ENCODE results near the gene MOCS3. TPM values are rescaled to one million over a fixed set of nuclear protein-coding genes. Genes with fewer than 3 reads are reported as not detected.

MOCS3 gene
- total RNA-seq, 1 donor from 2014 or later: 7.4 TPM

- H3K4me1 Mint-ChIP-seq (ENCODE audit: unreplicated experiment): peaks cover 61% of the 10 kb centered on the region
- no peak for DNase-seq (ENCODE audit: extremely low spot score, unreplicated experiment)
- TF ChIP-seq CTCF (conservative IDR thresholded peaks at IDR 0.05): no peak
- no peak overlapping the region for H3K4me3 Mint-ChIP-seq
- peaks cover 20% of the 10 kb centered on the region for H3K36me3 Mint-ChIP-seq
- no peaks in the 10 kb centered on the region for H3K27me3 Mint-ChIP-seq
- H3K27ac Mint-ChIP-seq: peak overlapping the region; percentile 16
- no peaks in the 10 kb centered on the region for H3K9me3 Mint-ChIP-seq
Measured at GRCh38 chr20:50915424-50915823, 43.2 kb upstream of the MOCS3 start.

- H3K27ac Mint-ChIP-seq: peak overlapping the region; percentile 28
- H3K9me3 Mint-ChIP-seq: no peaks in the 10 kb centered on the region
- peaks cover 58% of the 10 kb centered on the region for H3K4me1 Mint-ChIP-seq (ENCODE audit: unreplicated experiment)
Measured at GRCh38 chr20:50916257-50916656, 42.4 kb upstream of the MOCS3 start.

GRCh38 chr20:50916934-50917333 is 41.7 kb upstream of the MOCS3 start:
- H3K27ac Mint-ChIP-seq: peak overlapping the region; percentile 64
- TF ChIP-seq CTCF (conservative IDR thresholded peaks at IDR 0.05): no peak

More at GRCh38 chr20:50916257-50916656, 42.4 kb upstream of the MOCS3 start:
- peaks cover 19% of the 10 kb centered on the region for H3K36me3 Mint-ChIP-seq
- no peaks in the 10 kb centered on the region for H3K27me3 Mint-ChIP-seq
- DNase-seq (ENCODE audit: extremely low spot score, unreplicated experiment): no peak
- H3K4me3 Mint-ChIP-seq: peak overlapping the region; percentile 3
- no peak for TF ChIP-seq CTCF (conservative IDR thresholded peaks at IDR 0.05)

GRCh38 chr20:50918403-50918802 is 40.2 kb upstream of the MOCS3 start:
- no peak for TF ChIP-seq CTCF (conservative IDR thresholded peaks at IDR 0.05)
- Mint-ChIP-seq H3K9me3 (no peaks in the 10 kb centered on the region), H3K27me3 (no peaks in the 10 kb centered on the region), H3K36me3 (peaks cover 16% of the 10 kb centered on the region), H3K4me1 (ENCODE audit: unreplicated experiment) (peaks cover 61% of the 10 kb centered on the region), H3K4me3 (no peak overlapping the region), H3K27ac (no peak overlapping the region)
- DNase-seq (ENCODE audit: extremely low spot score, unreplicated experiment): no peak

More at GRCh38 chr20:50916934-50917333, 41.7 kb upstream of the MOCS3 start:
- H3K4me3 Mint-ChIP-seq: no peak overlapping the region
- no peak for DNase-seq (ENCODE audit: extremely low spot score, unreplicated experiment)
- no peaks in the 10 kb centered on the region for H3K9me3 Mint-ChIP-seq
- peaks cover 55% of the 10 kb centered on the region for H3K4me1 Mint-ChIP-seq (ENCODE audit: unreplicated experiment)
- H3K36me3 Mint-ChIP-seq: peaks cover 13% of the 10 kb centered on the region
- no peaks in the 10 kb centered on the region for H3K27me3 Mint-ChIP-seq

- Mint-ChIP-seq H3K9me3 (no peaks in the 10 kb centered on the region), H3K27me3 (no peaks in the 10 kb centered on the region), H3K4me3 (peak overlapping the region; percentile 11), H3K36me3 (peaks cover 13% of the 10 kb centered on the region), H3K4me1 (ENCODE audit: unreplicated experiment) (peaks cover 51% of the 10 kb centered on the region), H3K27ac (peak overlapping the region; percentile 67)
- TF ChIP-seq CTCF (conservative IDR thresholded peaks at IDR 0.05): no peak
- no peak for DNase-seq (ENCODE audit: extremely low spot score, unreplicated experiment)
Measured at GRCh38 chr20:50919567-50919966, 39.1 kb upstream of the MOCS3 start.

GRCh38 chr20:50920997-50921396 is 37.6 kb upstream of the MOCS3 start:
- H3K4me1 Mint-ChIP-seq (ENCODE audit: unreplicated experiment): peaks cover 55% of the 10 kb centered on the region

More at GRCh38 chr20:50920997-50921396, 37.6 kb upstream of the MOCS3 start:
- H3K4me3 Mint-ChIP-seq: no peak overlapping the region
- H3K27ac Mint-ChIP-seq: no peak overlapping the region
- no peaks in the 10 kb centered on the region for H3K27me3 Mint-ChIP-seq
- H3K36me3 Mint-ChIP-seq: peaks cover 12% of the 10 kb centered on the region
- DNase-seq (ENCODE audit: extremely low spot score, unreplicated experiment): no peak
- H3K9me3 Mint-ChIP-seq: no peaks in the 10 kb centered on the region
- no peak for TF ChIP-seq CTCF (conservative IDR thresholded peaks at IDR 0.05)
